ENCODE data around the gene FAM219B.
A peak's percentile ranks its signal among the peaks of the same experiment; 100 is the strongest.
"Not testable (repeated sequence)": the region's sequence is repeated elsewhere in the genome, so short reads cannot be mapped to it uniquely, and the experiment has no call there.

FAM219B gene

DNA sequence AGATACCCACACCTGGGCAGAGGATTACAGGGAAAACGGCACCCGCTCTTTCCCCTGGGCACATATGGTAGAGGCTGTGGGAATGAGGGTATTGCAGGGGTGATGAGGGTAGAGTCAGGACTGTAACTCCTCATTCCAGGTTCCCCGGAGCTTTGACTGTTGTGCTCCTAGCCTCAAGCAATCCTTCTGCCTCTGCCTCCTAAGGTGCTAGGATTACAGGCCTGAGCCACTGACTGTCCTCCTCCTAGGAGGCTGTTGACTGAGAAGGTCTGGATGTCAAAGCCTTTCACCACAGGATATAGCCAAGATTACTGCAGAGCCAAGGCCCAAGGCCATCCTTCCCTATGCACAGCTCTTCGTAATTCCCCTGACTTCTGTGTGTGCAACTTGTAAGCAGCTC lies 17.9 kb downstream of the FAM219B start:
- TF ChIP-seq, protein P1, sequence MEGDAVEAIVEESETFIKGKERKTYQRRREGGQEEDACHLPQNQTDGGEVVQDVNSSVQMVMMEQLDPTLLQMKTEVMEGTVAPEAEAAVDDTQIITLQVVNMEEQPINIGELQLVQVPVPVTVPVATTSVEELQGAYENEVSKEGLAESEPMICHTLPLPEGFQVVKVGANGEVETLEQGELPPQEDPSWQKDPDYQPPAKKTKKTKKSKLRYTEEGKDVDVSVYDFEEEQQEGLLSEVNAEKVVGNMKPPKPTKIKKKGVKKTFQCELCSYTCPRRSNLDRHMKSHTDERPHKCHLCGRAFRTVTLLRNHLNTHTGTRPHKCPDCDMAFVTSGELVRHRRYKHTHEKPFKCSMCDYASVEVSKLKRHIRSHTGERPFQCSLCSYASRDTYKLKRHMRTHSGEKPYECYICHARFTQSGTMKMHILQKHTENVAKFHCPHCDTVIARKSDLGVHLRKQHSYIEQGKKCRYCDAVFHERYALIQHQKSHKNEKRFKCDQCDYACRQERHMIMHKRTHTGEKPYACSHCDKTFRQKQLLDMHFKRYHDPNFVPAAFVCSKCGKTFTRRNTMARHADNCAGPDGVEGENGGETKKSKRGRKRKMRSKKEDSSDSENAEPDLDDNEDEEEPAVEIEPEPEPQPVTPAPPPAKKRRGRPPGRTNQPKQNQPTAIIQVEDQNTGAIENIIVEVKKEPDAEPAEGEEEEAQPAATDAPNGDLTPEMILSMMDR (IDR thresholded peaks at IDR 0.05; ENCODE audit: control insufficient read depth, extremely low read depth, insufficient read depth): no peak
- DNase-seq (ENCODE audit: low read depth): no peak
- no peak overlapping the region for H3K4me3 ChIP-seq (ENCODE audit: low read depth, low read length)

GRCh38 chr15:74887537-74888193 lies 19.0 kb downstream of the FAM219B start:
- H3K4me3 ChIP-seq (ENCODE audit: low read depth, low read length); DNase-seq (ENCODE audit: low read depth): not testable (repeated sequence)

GRCh38 chr15:74885461-74885860 lies 21.2 kb downstream of the FAM219B start:
- DNase-seq (ENCODE audit: low read depth): no peak
- TF ChIP-seq, protein P1 (IDR thresholded peaks at IDR 0.05; ENCODE audit: control insufficient read depth, extremely low read depth, insufficient read depth): no peak
- no peak overlapping the region for H3K4me3 ChIP-seq (ENCODE audit: low read depth, low read length)

DNA sequence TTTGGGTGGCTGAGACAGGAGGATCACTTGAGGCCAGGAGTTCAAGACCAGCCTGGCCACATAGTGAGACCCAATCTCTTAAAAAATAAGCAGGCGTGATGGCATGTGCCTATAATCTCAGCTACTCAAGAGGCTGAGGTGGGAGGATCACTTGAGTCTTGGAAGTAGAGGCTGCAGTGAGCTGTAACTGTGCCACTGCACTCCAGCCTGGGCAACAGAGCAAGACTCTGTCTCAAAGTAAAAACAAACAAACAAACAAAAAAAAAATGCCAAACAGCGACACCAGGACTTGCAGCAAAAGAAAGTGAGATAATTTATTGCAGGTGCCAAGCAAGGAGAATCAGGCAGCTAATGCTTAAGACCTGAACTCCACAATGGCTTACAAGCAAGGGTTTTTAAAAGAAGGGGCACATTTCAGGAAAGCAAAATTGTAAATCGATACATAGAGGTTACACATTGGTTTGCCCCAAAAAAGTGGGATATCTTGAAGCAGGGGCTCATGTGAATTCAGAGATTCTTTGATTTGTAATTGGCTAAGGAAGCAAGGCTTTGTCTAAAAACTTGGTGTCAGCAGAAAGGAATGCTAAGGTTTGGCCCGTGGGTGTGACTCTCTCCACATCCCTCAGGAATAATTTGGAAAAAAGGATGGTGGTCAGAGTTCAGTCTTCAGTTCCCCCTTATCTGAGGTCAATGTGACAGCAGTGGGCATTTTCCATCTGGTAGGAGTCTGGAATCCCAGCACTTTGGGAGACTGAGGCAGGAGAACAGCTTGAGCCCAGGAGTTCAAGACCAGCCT lies 22.0 kb downstream of the FAM219B start:
- H3K4me3 ChIP-seq (ENCODE audit: low read depth, low read length): no peak overlapping the region
- TF ChIP-seq, protein P1 (IDR thresholded peaks at IDR 0.05; ENCODE audit: control insufficient read depth, extremely low read depth, insufficient read depth): no peak
- no peak for DNase-seq (ENCODE audit: low read depth)

DNA sequence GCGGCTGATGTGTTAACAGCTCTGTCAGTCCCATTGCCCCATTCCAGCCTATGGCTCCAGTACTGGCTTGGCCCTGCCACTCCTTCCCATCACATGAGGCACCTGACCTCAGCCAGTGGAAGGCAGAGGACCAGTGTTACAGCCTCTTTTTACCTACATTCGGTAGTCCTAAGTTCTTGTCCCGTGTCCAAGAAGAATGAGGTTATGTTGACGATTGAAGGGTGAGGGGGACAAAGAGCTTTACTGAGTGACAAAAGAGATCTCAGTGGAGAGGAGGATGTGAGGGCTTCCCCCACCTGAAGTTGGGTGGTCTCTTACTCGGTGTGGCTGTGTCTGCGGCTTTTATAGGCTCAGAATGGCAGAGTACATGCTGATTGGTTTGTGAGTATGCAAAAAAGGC lies 24.1 kb downstream of the FAM219B start:
- no peak overlapping the region for H3K4me3 ChIP-seq (ENCODE audit: low read depth, low read length)
- no peak for DNase-seq (ENCODE audit: low read depth)
- TF ChIP-seq, protein P1 (IDR thresholded peaks at IDR 0.05; ENCODE audit: control insufficient read depth, extremely low read depth, insufficient read depth): no peak

GRCh38 chr15:74878273-74878672 lies 28.4 kb downstream of the FAM219B start:
- H3K4me3 ChIP-seq (ENCODE audit: low read depth, low read length): no peak overlapping the region
- DNase-seq (ENCODE audit: low read depth): no peak
- TF ChIP-seq, protein P1 (IDR thresholded peaks at IDR 0.05; ENCODE audit: control insufficient read depth, extremely low read depth, insufficient read depth): no peak

DNA sequence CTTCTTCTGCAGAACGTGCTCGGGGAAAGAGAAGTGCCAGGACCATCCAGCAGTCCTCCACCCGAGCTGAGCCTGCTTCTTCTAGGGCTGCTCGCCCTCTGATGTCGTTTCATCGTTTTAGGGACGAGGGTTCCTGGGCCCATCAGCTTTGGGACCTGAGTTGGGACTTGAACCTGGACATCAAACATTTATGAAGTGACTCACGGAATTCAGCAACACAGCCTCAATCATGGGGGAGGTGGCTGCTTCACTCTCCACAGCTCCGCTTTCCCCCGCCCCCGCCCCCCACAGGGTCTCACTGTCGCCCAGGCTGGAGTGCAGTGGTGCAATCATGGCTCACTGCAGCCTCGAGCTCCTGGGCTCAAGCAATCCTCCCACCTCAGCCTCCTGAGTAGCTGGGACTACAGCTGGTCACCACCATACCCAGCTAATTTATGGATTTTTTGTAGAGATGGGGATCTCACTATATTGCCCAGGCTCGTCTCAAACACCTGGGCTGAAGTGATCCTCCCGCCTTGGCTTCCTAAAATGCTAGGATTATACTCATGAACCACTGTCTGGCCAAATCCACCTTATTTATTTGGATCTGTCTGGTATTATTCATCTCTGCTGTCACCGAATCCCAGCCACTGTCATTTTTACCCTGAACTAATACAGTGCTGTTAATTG lies 32.8 kb downstream of the FAM219B start:
- no peak for DNase-seq (ENCODE audit: low read depth)
- peak overlapping the region; percentile 82 for H3K4me3 ChIP-seq (ENCODE audit: low read depth, low read length)
- TF ChIP-seq, protein P1 (IDR thresholded peaks at IDR 0.05; ENCODE audit: control insufficient read depth, extremely low read depth, insufficient read depth): no peak

Data from LNCaP clone FGC (cell line).